HL-60/S4 treated with retinoic acid at 250 ng/mL for 4 days and 3 days (cell line): ENCODE results near the gene MAST4.

Experiments
- in situ Hi-C: fragments of 300-500 bp; cut with MboI; formaldehyde crosslinking; loops from 2 replicates; pipeline ENCODE4 v1.7.0; 2022; ENCODE audit warnings: low sequenced_read_pairs

The MAST4 gene

DNA sequence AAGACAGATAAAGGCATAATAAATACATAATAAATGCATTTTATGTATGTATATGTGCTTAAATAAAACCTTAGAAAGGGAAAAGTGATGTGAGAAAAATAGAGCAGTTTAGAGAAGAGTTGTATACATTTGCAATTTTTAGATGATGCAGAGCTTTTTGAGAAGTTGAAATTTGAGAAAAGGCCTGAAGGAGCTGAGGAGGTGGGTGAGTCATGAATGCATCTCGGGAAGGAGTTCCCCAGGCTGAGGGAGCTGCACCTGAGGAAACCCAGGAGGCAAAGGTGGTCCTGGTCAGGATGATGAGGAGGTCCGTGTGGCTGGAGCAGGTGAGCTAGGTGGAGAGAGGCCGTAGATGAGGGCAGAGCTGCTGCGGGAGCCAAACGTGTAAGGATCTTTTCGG is 617.8 kb downstream of the MAST4 start:
- in situ Hi-C loops = no loop called here

DNA sequence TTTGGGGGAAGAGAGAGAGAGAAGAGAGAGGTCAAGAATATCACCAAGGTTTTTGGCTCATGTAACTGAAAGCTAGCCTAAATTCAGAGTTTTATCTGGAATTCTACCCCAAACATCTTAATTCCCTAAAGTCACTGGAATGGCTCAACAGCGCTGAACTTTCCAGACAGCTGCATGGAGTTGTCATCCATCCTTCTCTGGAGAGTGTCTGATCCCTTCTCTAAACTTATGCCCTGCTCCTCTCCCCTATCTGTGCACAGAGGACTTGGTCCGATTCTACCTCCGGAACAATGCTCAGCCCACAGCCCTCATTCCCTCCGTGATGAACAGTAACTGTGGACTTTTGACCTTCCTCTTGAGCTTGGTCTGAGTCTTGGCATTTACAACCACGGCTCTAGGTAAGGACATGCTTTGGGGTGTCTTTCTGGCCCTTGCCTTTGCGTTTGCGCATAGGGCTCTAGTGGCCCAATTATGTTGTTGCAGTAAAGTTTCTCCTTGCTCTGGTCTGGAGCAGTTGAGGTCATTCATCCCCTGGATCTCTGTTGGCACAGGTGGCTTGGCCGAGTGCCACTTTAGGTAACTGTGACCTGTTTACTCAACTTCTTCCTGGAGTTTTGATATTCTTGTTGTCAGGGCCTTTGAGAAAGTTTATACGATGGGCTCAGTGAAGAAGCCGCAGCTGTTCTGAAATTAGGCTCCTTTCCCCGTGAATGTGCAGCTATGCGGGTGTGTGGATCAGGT is 618.7 kb downstream of the MAST4 start:
- in situ Hi-C loops = no loop called here

DNA sequence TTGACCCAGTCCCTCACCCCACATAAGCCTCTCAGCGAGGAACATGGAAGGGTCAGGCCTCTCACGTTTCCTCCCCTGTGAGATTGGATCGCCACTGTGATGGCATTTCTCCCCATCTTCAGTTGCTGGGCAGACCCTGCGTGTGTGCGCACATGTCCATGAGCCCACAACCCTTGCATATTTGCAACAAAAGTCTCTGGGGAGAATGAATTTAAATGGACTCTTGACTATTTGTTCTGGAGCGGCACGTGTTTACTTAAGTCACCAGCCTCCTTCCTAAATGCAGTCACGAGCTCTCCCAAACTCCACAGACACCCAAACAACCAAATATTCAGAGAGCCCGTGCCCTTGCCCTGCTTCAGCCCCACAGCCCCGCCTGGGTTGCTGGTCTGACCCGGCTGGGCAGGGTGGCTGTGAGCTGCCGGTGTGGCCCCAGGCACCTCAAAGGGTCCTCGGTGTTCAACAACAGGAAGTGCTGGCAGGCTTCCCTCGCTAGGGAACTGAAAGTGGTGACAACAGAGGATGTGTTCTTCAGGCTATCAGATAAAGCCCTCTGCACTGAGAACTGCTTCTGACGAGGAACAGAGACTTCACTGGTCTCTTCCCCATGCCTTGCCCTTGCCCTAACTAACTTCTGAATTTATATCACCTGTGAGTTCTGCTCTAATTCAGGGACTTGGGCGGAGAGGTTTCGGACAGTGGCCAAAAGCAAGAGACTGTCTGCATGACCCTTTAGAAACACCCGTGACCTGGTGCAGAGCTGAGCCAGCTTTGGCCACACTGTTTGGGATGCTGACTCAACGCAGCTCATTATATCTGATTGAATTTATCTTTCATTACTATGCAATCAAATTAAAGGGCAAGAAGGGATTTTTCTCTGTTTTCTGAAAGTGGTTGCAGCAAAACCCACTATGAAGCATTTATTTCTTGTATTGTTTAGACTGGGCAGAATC is 619.6 kb downstream of the MAST4 start:
- in situ Hi-C loops = no loop called here

DNA sequence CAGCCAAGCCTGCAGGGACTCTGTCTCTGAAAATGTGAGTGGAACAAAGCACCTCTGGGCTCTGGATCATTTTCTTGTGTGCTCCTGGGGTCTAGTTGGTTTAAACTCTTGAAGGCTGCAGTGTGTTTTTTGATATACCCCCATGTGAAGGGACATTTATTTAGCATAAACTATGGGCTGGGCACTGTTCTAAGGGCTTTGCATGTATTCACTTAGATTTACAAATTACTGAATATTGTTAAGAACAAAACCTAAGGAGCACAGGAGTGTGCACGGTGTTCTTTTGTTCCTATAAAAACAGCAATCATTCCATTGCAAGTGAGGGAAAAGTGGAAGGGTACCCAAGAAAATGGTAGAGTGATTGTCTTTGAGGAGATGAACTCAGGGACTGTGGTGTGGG is 620.4 kb downstream of the MAST4 start:
- in situ Hi-C loops = no loop called here
